T47D (cell line): ENCODE data around the gene EYA2.

Experiments used
- DNase-seq, 2 experiments: peaks; one replicate each; pipeline versions ENCODE4 v3.0.0 to v3.0.0-alpha.2; 2011 to 2012; ENCODE audit warnings: low read depth in 1 of 2, low spot score in 1 of 2
- JUND ChIP-seq: IDR thresholded peaks from 2 replicates; pipeline ENCODE4 v1.6.1; 2012; ENCODE audit warnings: low read depth
- in situ Hi-C: cut with HindIII; loops from 2 replicates; pipeline ENCODE4 v1.10.0; 2016; ENCODE audit warnings: low sequenced_read_pairs, low pct_unique_long_range_greater_than_20kb

EYA2 gene

DNA sequence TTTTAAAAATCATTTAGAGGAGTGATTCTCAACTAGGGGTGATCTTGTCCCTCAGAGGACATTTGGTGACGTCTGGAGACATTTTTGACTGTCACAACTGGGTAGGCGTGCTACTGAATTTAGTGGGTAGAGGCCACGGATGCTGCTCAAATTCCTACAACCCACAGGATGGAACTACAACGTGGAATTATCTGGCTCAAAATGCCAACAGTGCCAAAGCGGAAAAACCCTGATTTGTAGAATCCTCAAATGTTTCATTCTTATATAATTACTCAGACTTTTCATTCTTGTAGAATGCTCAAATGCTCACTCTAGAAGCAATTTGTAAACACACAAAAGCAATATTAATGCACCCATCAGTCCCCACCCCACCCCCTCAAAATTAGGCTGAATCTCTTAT lies 232.1 kb downstream of the EYA2 start:
- in situ Hi-C loops, result no loop called here
- no peak for TF ChIP-seq JUND
- no peak for DNase-seq

DNA sequence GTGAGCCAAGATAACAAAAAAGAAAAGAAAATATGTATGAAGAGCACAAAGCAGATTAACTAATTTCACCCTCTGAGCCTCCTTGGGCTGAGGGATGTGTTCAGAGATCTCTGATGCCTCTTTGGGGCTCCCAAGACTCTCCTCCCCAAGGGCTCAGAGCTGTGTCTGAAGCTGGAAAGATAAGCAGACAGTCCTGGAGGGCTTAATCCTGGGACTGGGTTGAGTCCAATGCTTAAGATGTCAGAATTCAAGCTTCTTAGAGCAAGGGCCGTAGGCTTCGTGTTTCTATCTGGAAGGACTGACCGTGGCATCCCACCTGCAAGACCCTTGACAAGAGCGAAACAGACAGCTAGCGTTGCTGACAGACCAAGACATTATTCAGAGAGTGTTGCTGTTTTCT lies 232.9 kb downstream of the EYA2 start:
- no peak for TF ChIP-seq JUND
- DNase-seq, result no peak
- in situ Hi-C loops, result no loop called here

DNA sequence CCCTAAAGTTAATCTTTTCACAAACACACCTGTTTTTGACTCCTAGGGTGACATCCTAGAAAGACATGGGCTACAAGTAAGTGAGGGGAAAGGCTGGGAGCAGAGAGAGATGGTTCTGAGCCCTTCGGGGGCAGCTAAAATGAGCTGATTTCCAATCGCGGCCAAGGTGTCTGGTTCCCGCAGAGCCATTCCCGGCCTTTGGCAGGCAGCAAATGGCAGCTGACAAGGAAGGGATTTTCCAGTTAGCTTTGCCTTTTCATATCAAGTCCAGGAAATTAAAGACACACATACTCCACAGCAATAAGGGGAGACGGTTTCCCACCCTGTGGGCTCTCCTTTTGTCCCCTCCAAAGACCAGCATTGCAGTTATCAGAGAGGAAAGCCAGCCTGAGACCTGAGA lies 233.4 kb downstream of the EYA2 start:
- TF ChIP-seq JUND, result no peak
- in situ Hi-C loops, result no loop called here
- DNase-seq, result no peak

- DNase-seq, result no peak
- no peak for TF ChIP-seq JUND
- in situ Hi-C loops, result no loop called here
Observed at GRCh38 chr20:47129306-47129705, 234.7 kb downstream of the EYA2 start.

DNA sequence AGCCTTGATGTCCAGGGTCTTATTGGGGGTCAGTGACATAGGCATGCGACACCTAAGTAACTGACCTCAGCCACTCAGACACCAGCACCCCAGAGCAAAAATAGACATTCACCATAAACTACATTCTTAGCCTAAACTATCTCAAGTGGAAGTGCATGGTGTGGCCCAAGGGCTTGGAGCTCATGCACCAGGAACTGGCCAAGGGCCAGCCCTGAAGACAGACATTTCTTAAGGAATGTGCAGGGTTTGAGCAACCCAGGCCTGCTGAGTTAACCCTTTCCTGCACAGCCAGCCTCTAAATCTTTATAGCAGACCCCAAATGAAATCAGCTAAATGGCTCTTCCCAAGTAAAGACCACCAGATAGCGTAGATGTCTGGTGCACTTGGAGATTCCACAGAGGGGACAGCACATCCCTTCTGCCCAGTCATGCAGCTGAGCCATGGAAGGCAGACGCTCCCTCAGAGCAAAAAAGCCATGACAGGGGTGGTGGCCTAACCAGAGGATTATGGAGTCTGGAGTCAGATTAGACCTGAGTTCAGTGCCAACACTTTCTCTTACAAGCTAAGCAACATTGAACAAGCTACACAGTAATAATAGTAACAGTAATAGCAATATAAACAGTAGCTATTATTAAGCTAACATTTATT lies 239.3 kb downstream of the EYA2 start:
- no peak for TF ChIP-seq JUND
- DNase-seq, result peak in 1 of 2 experiments; percentile 69
- in situ Hi-C loops, result no loop called here

DNA sequence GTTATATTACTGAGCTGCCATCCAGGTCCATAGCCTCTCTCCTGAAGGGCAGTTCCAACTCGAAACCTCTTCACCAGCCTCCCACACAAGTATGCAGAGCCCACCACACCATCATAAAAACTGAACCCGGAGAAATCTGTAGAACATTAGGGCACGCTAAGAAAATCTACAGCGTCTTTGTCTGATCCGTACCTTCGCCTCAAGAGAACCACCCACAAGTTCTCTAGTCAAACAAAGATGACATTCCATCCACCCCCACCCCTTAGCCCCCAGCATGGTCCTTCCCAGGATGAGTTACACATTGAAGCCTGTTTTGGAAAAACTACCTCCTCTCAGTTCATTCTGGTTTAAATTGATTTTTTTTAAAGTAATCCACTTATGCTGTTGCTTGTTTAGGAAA lies 242.1 kb downstream of the EYA2 start:
- no peak for DNase-seq
- in situ Hi-C loops, result no loop called here
- no peak for TF ChIP-seq JUND

DNA sequence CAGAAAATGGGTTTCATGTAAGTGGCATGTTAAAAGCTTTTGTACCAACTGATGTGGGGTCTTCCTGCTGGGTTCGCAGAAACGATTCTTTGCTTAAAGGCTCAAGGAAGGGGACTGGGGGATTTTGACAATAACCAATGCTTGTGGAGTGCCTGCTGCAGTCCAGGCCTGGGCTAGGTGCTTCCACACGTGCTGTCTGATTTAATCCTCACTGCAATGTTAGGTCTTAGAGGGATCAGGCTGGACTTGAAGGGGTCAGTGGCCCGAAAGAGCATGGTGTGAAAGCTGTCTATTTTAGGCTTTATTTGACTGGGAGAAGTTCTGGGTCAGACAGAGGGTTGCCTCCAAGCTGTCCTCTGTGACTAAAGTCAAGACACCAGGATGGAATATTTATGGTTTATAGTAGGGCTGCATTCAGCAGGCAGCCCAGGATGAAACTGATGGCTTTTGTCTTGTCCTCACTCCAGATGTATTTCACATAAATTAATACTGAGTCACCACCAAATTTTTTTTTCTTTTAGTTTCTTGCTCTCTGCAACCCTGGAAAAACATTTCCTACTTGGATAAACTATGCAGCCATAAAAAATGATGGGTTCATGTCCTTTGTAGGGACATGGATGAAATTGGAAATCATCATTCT lies 242.7 kb downstream of the EYA2 start:
- in situ Hi-C loops, result no loop called here
- no peak for TF ChIP-seq JUND
- DNase-seq, result no peak

DNA sequence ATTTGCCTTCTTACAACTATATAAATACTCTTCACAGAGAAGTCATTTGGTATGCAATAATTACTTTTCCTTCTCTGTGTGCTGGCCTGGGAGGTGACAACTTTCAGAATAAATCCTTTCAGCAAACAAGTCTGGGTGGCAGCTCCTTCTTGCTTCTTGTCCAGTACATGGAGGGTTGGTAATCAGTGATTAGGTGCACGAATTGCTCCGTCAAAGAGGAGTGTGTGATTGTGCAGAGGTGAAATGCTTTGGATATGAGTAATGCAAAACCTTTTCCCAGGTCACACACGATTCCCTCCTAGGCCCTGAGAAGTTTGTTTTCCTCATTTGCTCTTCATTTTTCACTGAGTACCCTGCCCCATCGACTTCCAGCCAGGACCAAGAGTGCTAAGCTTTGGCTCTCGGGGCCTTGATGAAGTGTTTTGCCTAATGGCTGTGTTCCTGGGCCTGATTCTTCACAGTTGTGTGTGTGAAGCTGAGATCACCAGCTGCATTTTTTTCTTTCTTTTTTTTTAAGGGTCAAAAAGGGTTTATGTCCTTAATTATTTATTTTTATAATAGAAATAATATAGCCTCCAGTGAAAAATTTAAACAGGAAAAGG lies 245.4 kb downstream of the EYA2 start:
- in situ Hi-C loops, result no loop called here
- no peak for TF ChIP-seq JUND
- DNase-seq, result peak in 1 of 2 experiments; percentile 86

DNA sequence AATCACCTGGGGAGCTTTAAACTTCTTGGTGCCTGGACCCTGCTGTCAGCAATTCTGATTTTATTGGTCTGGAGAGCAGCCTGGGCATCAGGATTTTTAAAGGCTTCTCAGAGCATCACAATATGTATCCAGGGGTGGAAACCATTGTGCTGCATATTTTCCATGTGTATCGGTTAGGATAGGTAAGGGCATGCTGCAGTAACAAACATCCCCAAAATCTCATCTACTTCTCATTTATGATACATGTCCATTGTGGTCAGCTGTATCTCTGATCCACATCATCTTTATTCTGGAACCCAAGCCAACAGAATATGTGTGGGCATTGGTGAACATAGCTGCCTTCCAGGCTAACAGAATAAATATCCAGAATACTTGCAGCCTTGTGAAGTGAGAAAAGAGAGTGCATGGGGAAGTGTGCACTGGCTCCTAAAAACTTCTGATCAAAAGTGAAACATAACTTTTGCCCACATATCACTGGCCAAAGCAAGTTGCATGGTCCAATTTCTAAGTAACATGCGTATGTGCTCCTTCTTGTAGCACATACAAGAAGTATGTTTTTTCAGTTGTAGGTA lies 246.8 kb downstream of the EYA2 start:
- in situ Hi-C loops, result no loop called here
- no peak for TF ChIP-seq JUND
- DNase-seq, result no peak

- in situ Hi-C loops, result no loop called here
- no peak for TF ChIP-seq JUND
- no peak for DNase-seq
Observed at GRCh38 chr20:47141941-47142773, 247.5 kb downstream of the EYA2 start.

- no peak for TF ChIP-seq JUND
- in situ Hi-C loops, result no loop called here
- DNase-seq, result no peak
Observed at GRCh38 chr20:47142774-47143170, 248.1 kb downstream of the EYA2 start.

DNA sequence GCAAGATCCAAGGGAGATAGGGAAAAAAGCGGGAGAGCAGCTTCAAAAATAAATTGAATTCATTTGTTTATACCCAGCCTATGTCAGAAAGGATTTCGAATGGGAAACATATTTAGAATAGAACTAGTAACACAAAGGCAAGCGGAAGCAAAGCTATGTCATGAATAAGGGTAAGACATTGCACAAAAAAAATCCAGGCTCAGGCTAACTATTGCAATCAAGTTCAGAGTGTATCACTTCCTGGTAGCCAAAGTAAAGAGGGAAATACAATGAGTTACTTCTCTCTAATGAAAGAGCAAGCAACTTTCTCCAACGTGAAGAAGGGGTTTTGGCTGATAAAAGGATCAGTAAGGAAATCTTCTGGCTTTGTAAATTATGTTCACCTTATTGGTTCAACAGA lies 249.0 kb downstream of the EYA2 start:
- TF ChIP-seq JUND, result no peak
- in situ Hi-C loops, result no loop called here
- DNase-seq, result no peak
